A673 (cell line): ENCODE measurements around the gene RPIA. TPM values are rescaled to one million over a fixed set of nuclear protein-coding genes. Genes with fewer than 3 reads are reported as not detected.

Experiments
- BruUV-seq: library from RNA; stranded (reverse); fragments of 400-500 nt; replicated peaks from 2 replicates; lab custom pipeline; 2021; lab: Mats Ljungman, UMichigan
- CTCF ChIA-PET: fragments of 300-600 bp; sonication (Branson Sonifier 250); formaldehyde crosslinking; loops from one replicate; lab custom pipeline; 2022; ENCODE audit warnings: antibody characterized with exemption; lab: Charles Lee
- POLR2A ChIA-PET: fragments of 300-600 bp; sonication (Branson Sonifier 250); formaldehyde crosslinking; loops from one replicate; lab custom pipeline; 2022; ENCODE audit warnings: antibody characterized with exemption; ENCODE audit not compliant: low non-redundant PET; lab: Charles Lee
- DNase-seq: peaks from one replicate; pipeline ENCODE4 v3.0.0-alpha.2; 2015; ENCODE audit warnings: low spot score
- H3K27ac ChIP-seq: fragments of 200-600 bp; sonication (generic); 2 replicates; pipeline ENCODE4 v1.5.1; 2016; ENCODE audit warnings: mixed run types, low read depth, mild to moderate bottlenecking, mixed read lengths, antibody characterized with exemption, low read length; ENCODE audit not compliant: poor library complexity, severe bottlenecking
- H3K27me3 ChIP-seq: fragments of 200-600 bp; sonication (generic); replicated peaks from 2 replicates; pipeline ENCODE4 v1.6.1; 2017; ENCODE audit warnings: mixed run types, low read depth, mild to moderate bottlenecking, mixed read lengths, antibody characterized with exemption, low read length; ENCODE audit not compliant: insufficient read depth, poor library complexity
- H3K36me3 ChIP-seq: fragments of 200-600 bp; sonication (generic); 2 replicates; pipeline ENCODE4 v1.6.1; 2016; ENCODE audit warnings: mixed run types, mild to moderate bottlenecking, mixed read lengths, antibody characterized with exemption, low read length; ENCODE audit not compliant: insufficient read depth, poor library complexity, severe bottlenecking
- H3K4me1 ChIP-seq: fragments of 200-600 bp; sonication (generic); 2 replicates; pipeline ENCODE4 v1.6.1; 2017; ENCODE audit warnings: mixed run types, mild to moderate bottlenecking, mixed read lengths, antibody characterized with exemption, low read length; ENCODE audit not compliant: insufficient read depth, poor library complexity, severe bottlenecking
- H3K4me3 ChIP-seq: fragments of 200-600 bp; sonication (generic); 2 replicates; pipeline ENCODE4 v1.5.1; 2016; ENCODE audit warnings: low read depth, mixed run types, mild to moderate bottlenecking, mixed read lengths, low read length; ENCODE audit not compliant: poor library complexity, severe bottlenecking
- H3K9me3 ChIP-seq: fragments of 200-600 bp; sonication (generic); 2 replicates; pipeline ENCODE4 v1.6.1; 2016; ENCODE audit warnings: mixed run types, low read depth, mild to moderate bottlenecking, mixed read lengths, antibody characterized with exemption, low read length; ENCODE audit not compliant: poor library complexity, severe bottlenecking
- EZH2 ChIP-seq: fragments of 200-600 bp; sonication (generic); IDR thresholded peaks from 2 replicates; pipeline ENCODE4 v1.6.1; 2017; ENCODE audit warnings: borderline replicate concordance, low read depth, mild to moderate bottlenecking, mixed read lengths, antibody characterized with exemption, low read length; ENCODE audit not compliant: poor library complexity, severe bottlenecking
- intact Hi-C: fragments of 100-400 bp; cut with micrococcal nuclease; formaldehyde crosslinking; loops from one replicate; pipeline ENCODE4 v1.10.0; 2022; ENCODE audit not compliant: unreplicated experiment
- total RNA-seq: library from RNA; stranded (reverse); gene quantifications from 2 replicates; pipeline ENCODE4 v1.2.3, GENCODE V29; 2021
- TF ChIP-seq, protein P1 (sequence below): fragments of 300-800, 200-600 bp; sonication (generic); conservative IDR thresholded peaks from 2 replicates; pipeline ENCODE4 v1.5.1; 2017; ENCODE audit warnings: low read depth, mild to moderate bottlenecking, antibody characterized with exemption, low read length, moderate library complexity, mixed read lengths

The RPIA gene
- total RNA-seq, 1 experiment from 2014 or later = 28.6 TPM

- H3K27me3 ChIP-seq = no peaks in the 10 kb centered on the region
- peaks cover 22% of the 10 kb centered on the region for H3K36me3 ChIP-seq
- H3K27ac ChIP-seq = no peak overlapping the region
- no peaks in the 10 kb centered on the region for H3K4me1 ChIP-seq
- ChIA-PET CTCF (no interaction called here), POLR2A (no interaction called here)
- intact Hi-C loops = loop anchor here (10.0 kb wide), 1 partner anchor 207 kb away; no protein-coding TSS in a partner anchor
- no peaks in the 10 kb centered on the region for H3K9me3 ChIP-seq
- no peak for DNase-seq
- no TSS peak for BruUV-seq
- TF ChIP-seq, protein P1, sequence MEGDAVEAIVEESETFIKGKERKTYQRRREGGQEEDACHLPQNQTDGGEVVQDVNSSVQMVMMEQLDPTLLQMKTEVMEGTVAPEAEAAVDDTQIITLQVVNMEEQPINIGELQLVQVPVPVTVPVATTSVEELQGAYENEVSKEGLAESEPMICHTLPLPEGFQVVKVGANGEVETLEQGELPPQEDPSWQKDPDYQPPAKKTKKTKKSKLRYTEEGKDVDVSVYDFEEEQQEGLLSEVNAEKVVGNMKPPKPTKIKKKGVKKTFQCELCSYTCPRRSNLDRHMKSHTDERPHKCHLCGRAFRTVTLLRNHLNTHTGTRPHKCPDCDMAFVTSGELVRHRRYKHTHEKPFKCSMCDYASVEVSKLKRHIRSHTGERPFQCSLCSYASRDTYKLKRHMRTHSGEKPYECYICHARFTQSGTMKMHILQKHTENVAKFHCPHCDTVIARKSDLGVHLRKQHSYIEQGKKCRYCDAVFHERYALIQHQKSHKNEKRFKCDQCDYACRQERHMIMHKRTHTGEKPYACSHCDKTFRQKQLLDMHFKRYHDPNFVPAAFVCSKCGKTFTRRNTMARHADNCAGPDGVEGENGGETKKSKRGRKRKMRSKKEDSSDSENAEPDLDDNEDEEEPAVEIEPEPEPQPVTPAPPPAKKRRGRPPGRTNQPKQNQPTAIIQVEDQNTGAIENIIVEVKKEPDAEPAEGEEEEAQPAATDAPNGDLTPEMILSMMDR = no peak
- no peak for TF ChIP-seq EZH2
- no peak overlapping the region for H3K4me3 ChIP-seq
These were observed 56.5 kb downstream of the RPIA start for GRCh38 chr2:88747990-88748389.

- ChIA-PET POLR2A (no interaction called here), CTCF (no interaction called here)
- Histone ChIP-seq H3K27ac (no peak overlapping the region), H3K27me3 (no peaks in the 10 kb centered on the region), H3K4me3 (no peak overlapping the region), H3K4me1 (no peaks in the 10 kb centered on the region), H3K36me3 (peaks cover 13% of the 10 kb centered on the region), H3K9me3 (no peaks in the 10 kb centered on the region)
- intact Hi-C loops = no loop called here
- no peak for DNase-seq
- TF ChIP-seq, protein P1 = no peak
- no peak for TF ChIP-seq EZH2
- no TSS peak for BruUV-seq
These were observed 60.3 kb downstream of the RPIA start for GRCh38 chr2:88751768-88752167.

- DNase-seq = no peak
- intact Hi-C loops = no loop called here
- Histone ChIP-seq H3K27me3 (no peaks in the 10 kb centered on the region), H3K27ac (no peak overlapping the region), H3K4me3 (no peak overlapping the region), H3K4me1 (no peaks in the 10 kb centered on the region), H3K9me3 (no peaks in the 10 kb centered on the region), H3K36me3 (peaks cover 11% of the 10 kb centered on the region)
- no TSS peak for BruUV-seq
- TF ChIP-seq, protein P1 = no peak
- no peak for TF ChIP-seq EZH2
- ChIA-PET POLR2A (no interaction called here), CTCF (no interaction called here)
These were observed 62.5 kb downstream of the RPIA start for GRCh38 chr2:88753833-88754584.
